ENCODE measurements around the gene MYO16. TPM values are rescaled to one million over a fixed set of nuclear protein-coding genes. Genes with fewer than 3 reads are reported as not detected.

MYO16 gene
- total RNA-seq, 4 donors from 2014 or later, result under 0.01 to 0.21 TPM; not detected in 2

DNA sequence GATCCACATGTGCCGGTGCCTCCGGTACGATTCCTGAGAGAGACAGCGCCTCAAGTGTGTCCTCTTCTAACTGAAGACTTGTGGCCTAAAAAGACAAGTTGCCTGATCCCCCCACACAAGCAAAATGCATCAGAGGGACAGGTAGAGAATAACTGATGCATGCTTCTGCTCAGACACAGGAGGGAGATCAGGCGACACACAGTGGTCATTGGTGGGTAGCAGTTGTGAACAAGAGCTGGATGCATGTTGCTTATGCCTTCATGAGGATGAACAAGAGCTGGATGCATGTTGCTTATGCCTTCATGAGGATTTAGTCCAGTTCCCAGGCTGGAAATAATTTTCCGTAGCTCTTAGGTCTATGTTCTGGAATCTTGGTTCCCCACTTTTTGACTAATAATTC lies 505.6 kb downstream of the MYO16 start:
- WGBS, 2 donors, result 90 to 94% methylated on average over 6 of the region's 6 CpGs
- Histone ChIP-seq H3K4me1 (no peaks in the 10 kb centered on the region), H3K4me3 (no peak overlapping the region), H3K36me3 (no peaks in the 10 kb centered on the region), H3K9me3 (no peaks in the 10 kb centered on the region), H3K27me3 (peaks cover 0 to 9% of the 10 kb centered on the region in 2 donors), H3K27ac (no peak overlapping the region)
- TF ChIP-seq EP300 (IDR thresholded peaks at IDR 0.05) (no peak), POLR2A (IDR thresholded peaks at IDR 0.05) (no peak)
- TF ChIP-seq, protein P1, sequence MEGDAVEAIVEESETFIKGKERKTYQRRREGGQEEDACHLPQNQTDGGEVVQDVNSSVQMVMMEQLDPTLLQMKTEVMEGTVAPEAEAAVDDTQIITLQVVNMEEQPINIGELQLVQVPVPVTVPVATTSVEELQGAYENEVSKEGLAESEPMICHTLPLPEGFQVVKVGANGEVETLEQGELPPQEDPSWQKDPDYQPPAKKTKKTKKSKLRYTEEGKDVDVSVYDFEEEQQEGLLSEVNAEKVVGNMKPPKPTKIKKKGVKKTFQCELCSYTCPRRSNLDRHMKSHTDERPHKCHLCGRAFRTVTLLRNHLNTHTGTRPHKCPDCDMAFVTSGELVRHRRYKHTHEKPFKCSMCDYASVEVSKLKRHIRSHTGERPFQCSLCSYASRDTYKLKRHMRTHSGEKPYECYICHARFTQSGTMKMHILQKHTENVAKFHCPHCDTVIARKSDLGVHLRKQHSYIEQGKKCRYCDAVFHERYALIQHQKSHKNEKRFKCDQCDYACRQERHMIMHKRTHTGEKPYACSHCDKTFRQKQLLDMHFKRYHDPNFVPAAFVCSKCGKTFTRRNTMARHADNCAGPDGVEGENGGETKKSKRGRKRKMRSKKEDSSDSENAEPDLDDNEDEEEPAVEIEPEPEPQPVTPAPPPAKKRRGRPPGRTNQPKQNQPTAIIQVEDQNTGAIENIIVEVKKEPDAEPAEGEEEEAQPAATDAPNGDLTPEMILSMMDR (IDR thresholded peaks at IDR 0.05), result no peak
- no peak for DNase-seq (ENCODE audit: low spot score in 2 of 2)

DNA sequence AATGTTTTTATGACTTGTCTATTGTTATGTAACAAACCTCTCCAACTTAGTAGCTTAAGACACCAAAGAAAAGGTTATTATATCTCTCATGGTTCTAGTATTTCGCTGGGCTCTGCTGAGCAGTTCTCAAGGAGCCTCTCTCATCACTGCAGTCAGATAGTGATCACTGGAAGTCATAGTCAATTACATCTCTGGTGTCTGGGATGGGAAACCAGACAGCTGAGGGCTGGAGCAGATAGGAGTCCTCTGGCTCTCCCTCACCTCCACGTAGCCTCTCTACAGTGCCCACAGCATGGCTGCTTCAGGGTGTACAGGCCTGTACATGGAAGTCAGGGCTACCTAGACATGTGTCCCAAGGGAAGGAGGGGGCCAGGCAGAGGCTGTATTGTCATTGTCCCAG lies 507.5 kb downstream of the MYO16 start:
- peaks cover 0 to 20% of the 10 kb centered on the region in 2 donors for H3K27me3 ChIP-seq
- 98 to 100% methylated on average over 2 of the region's 2 CpGs for WGBS, 2 donors
- H3K27ac ChIP-seq, result no peak overlapping the region
- H3K36me3 ChIP-seq, result no peaks in the 10 kb centered on the region
- H3K9me3 ChIP-seq, result no peaks in the 10 kb centered on the region
- TF ChIP-seq, protein P1 (IDR thresholded peaks at IDR 0.05), result no peak
- TF ChIP-seq POLR2A (IDR thresholded peaks at IDR 0.05) (no peak), EP300 (IDR thresholded peaks at IDR 0.05) (no peak)
- H3K4me1 ChIP-seq, result peaks cover 0 to 13% (median 0%) of the 10 kb centered on the region in 4 donors
- H3K4me3 ChIP-seq, result no peak overlapping the region
- no peak for DNase-seq (ENCODE audit: low spot score in 2 of 2)

DNA sequence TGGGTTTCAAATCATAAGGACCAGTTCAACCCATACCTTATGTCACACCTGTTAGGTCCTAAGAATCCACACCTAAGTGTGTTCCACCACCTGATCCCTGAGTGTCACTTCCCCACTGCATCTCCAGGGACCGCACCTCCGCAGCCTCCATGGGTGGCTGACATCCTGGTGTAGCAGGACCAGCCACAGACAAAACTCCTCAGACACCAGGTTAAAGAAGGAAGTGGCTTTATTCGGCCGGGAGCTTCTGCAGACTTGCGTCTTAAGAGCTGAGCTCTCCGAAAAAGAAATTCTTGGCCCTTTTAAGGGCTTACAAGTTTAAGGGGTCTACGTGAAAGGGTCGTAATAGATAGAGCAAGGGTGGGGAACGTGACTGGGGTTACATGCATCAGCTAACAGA lies 509.9 kb downstream of the MYO16 start:
- no peak overlapping the region for H3K27ac ChIP-seq
- 98 to 99% methylated on average over 9 of the region's 9 CpGs for WGBS, 2 donors

DNA sequence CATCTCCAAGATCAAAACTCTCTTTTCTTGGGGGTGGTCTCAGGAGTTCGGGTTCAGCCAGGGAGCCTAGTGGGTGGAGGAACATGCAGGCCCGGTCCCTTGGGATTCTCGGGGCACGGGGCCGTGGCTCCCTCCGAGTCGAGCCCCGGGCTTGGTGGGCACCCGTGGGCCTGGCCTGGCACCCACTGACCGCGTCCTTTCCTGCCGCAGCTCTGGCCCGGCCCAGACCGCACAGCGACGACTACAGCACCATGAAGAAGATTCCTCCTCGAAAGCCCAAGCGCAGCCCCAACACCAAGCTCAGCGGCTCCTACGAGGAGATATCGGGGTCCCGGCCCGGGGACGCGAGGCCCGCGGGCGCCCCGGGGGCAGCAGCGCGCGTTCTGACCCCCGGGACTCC lies 510.6 kb downstream of the MYO16 start:
- DNase-seq (ENCODE audit: low spot score in 2 of 2), result no peak
- Histone ChIP-seq H3K27ac (no peak overlapping the region), H3K4me1 (peaks cover 0 to 13% (median 0%) of the 10 kb centered on the region in 4 donors), H3K27me3 (peaks cover 0 to 27% of the 10 kb centered on the region in 2 donors), H3K9me3 (no peaks in the 10 kb centered on the region), H3K4me3 (peak overlapping the region in 1 of 4 donors; percentile 24), H3K36me3 (no peaks in the 10 kb centered on the region)
- 63 to 74% methylated on average over 28 to 32 of the region's 33 CpGs for WGBS, 2 donors
- no peak for TF ChIP-seq EP300 (IDR thresholded peaks at IDR 0.05)

More for the DNA sequence above, 509.9 kb downstream of the MYO16 start:
- Histone ChIP-seq H3K36me3 (no peaks in the 10 kb centered on the region), H3K27me3 (peaks cover 0 to 27% of the 10 kb centered on the region in 2 donors), H3K4me1 (peaks cover 0 to 13% (median 0%) of the 10 kb centered on the region in 4 donors), H3K4me3 (no peak overlapping the region), H3K9me3 (no peaks in the 10 kb centered on the region)
- no peak for TF ChIP-seq POLR2A (IDR thresholded peaks at IDR 0.05)
- no peak for TF ChIP-seq EP300 (IDR thresholded peaks at IDR 0.05)
- DNase-seq (ENCODE audit: low spot score in 2 of 2), result no peak

DNA sequence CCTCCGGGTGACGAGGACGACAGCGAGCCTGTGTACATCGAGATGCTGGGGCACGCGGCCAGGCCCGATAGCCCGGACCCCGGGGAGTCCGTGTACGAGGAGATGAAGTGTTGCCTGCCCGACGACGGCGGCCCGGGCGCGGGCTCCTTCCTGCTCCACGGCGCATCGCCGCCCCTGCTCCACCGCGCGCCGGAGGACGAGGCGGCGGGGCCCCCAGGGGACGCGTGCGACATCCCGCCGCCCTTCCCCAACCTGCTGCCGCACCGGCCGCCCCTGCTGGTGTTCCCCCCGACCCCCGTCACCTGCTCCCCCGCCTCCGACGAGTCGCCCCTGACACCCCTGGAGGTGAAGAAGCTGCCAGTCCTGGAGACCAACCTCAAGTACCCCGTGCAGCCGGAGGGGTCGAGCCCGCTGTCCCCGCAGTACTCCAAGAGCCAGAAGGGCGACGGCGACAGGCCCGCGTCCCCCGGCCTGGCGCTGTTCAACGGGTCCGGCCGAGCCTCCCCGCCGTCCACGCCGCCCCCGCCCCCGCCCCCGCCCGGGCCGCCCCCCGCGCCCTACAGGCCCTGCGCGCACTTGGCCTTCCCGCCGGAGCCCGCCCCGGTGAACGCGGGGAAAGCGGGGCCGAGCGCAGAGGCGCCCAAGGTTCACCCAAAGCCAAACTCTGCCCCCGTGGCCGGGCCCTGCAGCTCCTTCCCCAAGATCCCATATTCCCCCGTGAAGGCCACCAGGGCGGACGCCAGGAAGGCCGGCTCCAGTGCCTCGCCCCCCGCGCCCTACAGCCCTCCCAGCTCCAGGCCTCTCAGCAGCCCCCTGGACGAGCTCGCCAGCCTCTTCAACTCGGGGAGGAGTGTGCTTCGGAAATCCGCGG lies 511.3 kb downstream of the MYO16 start:
- TF ChIP-seq EP300 (IDR thresholded peaks at IDR 0.05), result no peak
- no peak for TF ChIP-seq POLR2A (IDR thresholded peaks at IDR 0.05)
- TF ChIP-seq, protein P1 (IDR thresholded peaks at IDR 0.05), result no peak
- Histone ChIP-seq H3K27ac (no peak overlapping the region), H3K4me3 (peak overlapping the region in 2 of 4 donors; percentile 8 to 24)

DNA sequence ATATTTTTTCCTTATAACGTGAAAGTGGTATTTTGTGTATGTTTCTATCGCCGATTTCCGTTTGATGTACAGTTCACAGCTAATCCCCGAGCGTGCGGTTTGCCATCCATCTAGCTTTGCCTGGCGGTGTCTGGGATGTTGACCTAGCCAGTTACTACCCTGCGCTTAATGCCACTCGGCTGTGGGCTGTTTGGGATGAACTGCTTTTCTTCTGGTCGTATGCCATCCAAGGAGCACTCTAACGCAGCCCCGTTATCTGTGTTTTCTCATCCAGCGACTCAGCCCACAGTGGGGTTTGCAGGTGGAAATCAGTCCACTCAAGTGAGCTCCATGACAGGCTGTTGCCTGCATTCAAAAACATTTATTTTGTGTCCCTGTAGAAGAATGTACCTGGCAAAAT lies 512.3 kb downstream of the MYO16 start:
- Histone ChIP-seq H3K27ac (no peak overlapping the region), H3K9me3 (no peaks in the 10 kb centered on the region), H3K27me3 (peaks cover 0 to 27% of the 10 kb centered on the region in 2 donors), H3K4me3 (no peak overlapping the region), H3K36me3 (no peaks in the 10 kb centered on the region), H3K4me1 (peaks cover 0 to 13% (median 0%) of the 10 kb centered on the region in 4 donors)
- 96% methylated on average over 14 of the region's 14 CpGs for WGBS, 2 donors
- no peak for DNase-seq (ENCODE audit: low spot score in 2 of 2)
- no peak for TF ChIP-seq EP300 (IDR thresholded peaks at IDR 0.05)
- TF ChIP-seq, protein P1 (IDR thresholded peaks at IDR 0.05), result no peak
- no peak for TF ChIP-seq POLR2A (IDR thresholded peaks at IDR 0.05)

More for the DNA sequence above, 511.3 kb downstream of the MYO16 start:
- H3K36me3 ChIP-seq, result no peaks in the 10 kb centered on the region
- 21 to 32% methylated on average over 18 to 24 of the region's 97 CpGs for WGBS, 2 donors
- no peak for DNase-seq (ENCODE audit: low spot score in 2 of 2)
- peaks cover 0 to 27% of the 10 kb centered on the region in 2 donors for H3K27me3 ChIP-seq
- H3K4me1 ChIP-seq, result peaks cover 0 to 13% (median 0%) of the 10 kb centered on the region in 4 donors
- H3K9me3 ChIP-seq, result no peaks in the 10 kb centered on the region

Measured in tibial nerve (tissue), 4 donors.